Liver (tissue), 3 donors: ENCODE results near the gene PDK2.

ENCODE experiments used
- CTCF ChIP-seq: fragments of 150-350 bp; IDR thresholded peaks from 2 replicates; pipeline ENCODE4 v1.5.1; 2017; ENCODE audit warnings: improper control_type of control experiment, low read depth, low read length; ENCODE audit not compliant: missing input control
- HNF4G ChIP-seq: IDR thresholded peaks from 2 replicates; pipeline ENCODE4 v1.6.1; 2016; ENCODE audit warnings: antibody characterized with exemption
- SP1 ChIP-seq: IDR thresholded peaks from 2 replicates; pipeline ENCODE4 v1.6.1; 2018; ENCODE audit warnings: antibody characterized with exemption, mild to moderate bottlenecking
- donor health status: healthy.
- donor health status: healthy.

GRCh38 chr17:50062293-50063243 is 32.6 kb upstream of the PDK2 start:
- TF ChIP-seq HNF4G (no peak), SP1 (no peak), CTCF (no peak)
